CD4-positive, alpha-beta memory T cell (primary cell): Measurements from ENCODE around the gene FBXO44. TPM values are rescaled to one million over a fixed set of nuclear protein-coding genes. Genes with fewer than 3 reads are reported as not detected.
"Not testable (repeated sequence)": the region's sequence is repeated elsewhere in the genome, so short reads cannot be mapped to it uniquely, and the experiment has no call there.

Experiments used
- CTCF ChIA-PET: fragments of 350-600 bp; sonication (Branson Sonifier 250); formaldehyde crosslinking; loops from one replicate; lab custom pipeline; 2021; ENCODE audit warnings: inconsistent platforms; ENCODE audit not compliant: partially characterized antibody; lab: Charles Lee
- POLR2A ChIA-PET: fragments of 350-600 bp; sonication (Branson Sonifier 250); formaldehyde crosslinking; loops from one replicate; lab custom pipeline; 2021; ENCODE audit not compliant: partially characterized antibody; lab: Charles Lee
- DNase-seq, 5 donors: peaks; one replicate each; pipeline versions ENCODE4 v3.0.0 to v3.0.0-alpha.2; 2020 to 2022; ENCODE audit warnings: mixed read lengths in 1 of 5
- H3K27ac ChIP-seq: one replicate; pipeline ENCODE4 v1.7.0; 2013; ENCODE audit warnings: low read depth, low read length
- H3K27me3 ChIP-seq: 2 replicates; pipeline ENCODE4 v1.7.0; 2013; ENCODE audit warnings: mild to moderate bottlenecking, low read length, moderate library complexity; ENCODE audit not compliant: insufficient read depth
- H3K36me3 ChIP-seq: 2 replicates; pipeline ENCODE4 v1.7.0; 2013; ENCODE audit warnings: mild to moderate bottlenecking, low read length, moderate library complexity; ENCODE audit not compliant: insufficient read depth
- H3K4me1 ChIP-seq: 2 replicates; pipeline ENCODE4 v1.7.0; 2013; ENCODE audit warnings: mild to moderate bottlenecking, low read length, moderate library complexity; ENCODE audit not compliant: insufficient read depth
- H3K4me3 ChIP-seq, 2 donors: one replicate each; pipeline ENCODE4 v1.7.0; 2013; ENCODE audit warnings: low read length in 2 of 2, mild to moderate bottlenecking in 1 of 2
- H3K9me3 ChIP-seq, 2 donors: one replicate each; pipeline ENCODE4 v1.7.0; 2013; ENCODE audit warnings: low read length in 2 of 2, control low read depth in 1 of 2; ENCODE audit not compliant: control insufficient read depth in 1 of 2
- H3K27ac Mint-ChIP-seq, 7 donors: one replicate each; pipeline ENCODE4 v1.8.0; 2020 to 2021; ENCODE audit warnings: mixed read lengths in 7 of 7, mild to moderate bottlenecking in 6 of 7, inconsistent platforms in 3 of 7, moderate library complexity in 3 of 7
- H3K27me3 Mint-ChIP-seq, 2 donors: one replicate each; pipeline ENCODE4 v1.8.0; 2020 to 2021; ENCODE audit warnings: mixed read lengths in 2 of 2
- H3K36me3 Mint-ChIP-seq, 2 donors: one replicate each; pipeline ENCODE4 v1.8.0; 2020 to 2021; ENCODE audit warnings: mixed read lengths in 2 of 2, inconsistent platforms in 1 of 2, mild to moderate bottlenecking in 1 of 2
- H3K4me1 Mint-ChIP-seq, 4 donors: one replicate each; pipeline ENCODE4 v1.8.0; 2020 to 2021; ENCODE audit warnings: mixed read lengths in 4 of 4, mild to moderate bottlenecking in 1 of 4
- H3K4me3 Mint-ChIP-seq, 8 donors: one replicate each; pipeline ENCODE4 v1.8.0; 2020 to 2021; ENCODE audit warnings: mixed read lengths in 8 of 8, mild to moderate bottlenecking in 7 of 8, moderate library complexity in 6 of 8, inconsistent platforms in 3 of 8
- H3K9me3 Mint-ChIP-seq, 8 donors: one replicate each; pipeline ENCODE4 v1.8.0; 2020 to 2021; ENCODE audit warnings: mixed read lengths in 8 of 8, mild to moderate bottlenecking in 5 of 8, inconsistent platforms in 3 of 8, moderate library complexity in 1 of 8
- intact Hi-C: fragments of 100-400 bp; cut with micrococcal nuclease; formaldehyde crosslinking; loops from one replicate; pipeline ENCODE4 v1.15.1; 2023
- polyA plus RNA-seq, 2 donors: library from polyadenylated mRNA; unstranded; fragments of 300-500 nt; fragmentation: Illumina TruSeq; gene quantifications; one replicate each; pipeline ENCODE4 v1.2.3, GENCODE V29; 2021
- total RNA-seq, 2 experiments: library from RNA; stranded (reverse); gene quantifications; one replicate each; pipeline ENCODE4 v1.2.3, GENCODE V29; 2021

FBXO44 gene
- total and polyA plus RNA-seq, 4 experiments from 2014 or later: 10.0 to 56.9 (median 33.8) TPM

DNA sequence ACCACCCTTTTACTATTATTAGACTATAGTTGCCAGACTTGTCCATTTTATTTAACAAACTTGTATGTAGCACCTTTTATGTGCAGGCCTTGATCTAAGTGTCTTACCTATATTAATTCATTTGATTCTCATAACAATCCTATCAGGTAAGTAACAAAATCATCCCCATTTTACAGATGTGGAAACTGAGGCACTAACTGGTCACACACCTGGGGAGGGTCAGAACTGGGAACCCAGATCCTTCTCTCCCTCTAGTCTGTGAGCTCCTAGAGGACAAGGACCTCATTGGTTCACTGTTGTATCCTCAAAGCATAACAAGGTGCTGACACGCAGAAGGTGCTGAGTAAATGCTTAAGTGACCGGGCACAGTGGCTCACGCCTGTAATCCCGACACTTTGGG lies 15.3 kb upstream of the FBXO44 start:
- Histone ChIP-seq H3K36me3 (no peaks in the 10 kb centered on the region), H3K27me3 (peaks cover 4% of the 10 kb centered on the region), H3K4me1 (no peaks in the 10 kb centered on the region), H3K9me3 (no peaks in the 10 kb centered on the region), H3K4me3 (no peak overlapping the region), H3K27ac (no peak overlapping the region)
- intact Hi-C loops: no loop called here
- no peak for DNase-seq
- POLR2A ChIA-PET: no interaction called here
- Mint-ChIP-seq H3K36me3 (no peaks in the 10 kb centered on the region), H3K27me3 (peaks cover 2 to 12% of the 10 kb centered on the region in 2 donors), H3K4me3 (no peak overlapping the region), H3K4me1 (peaks cover 0 to 2% (median 0%) of the 10 kb centered on the region in 4 donors), H3K27ac (no peak overlapping the region), H3K9me3 (no peaks in the 10 kb centered on the region)
- CTCF ChIA-PET: interaction anchor here (1.1 to 13.2 kb wide), 3 partner anchors 11 to 601 kb away, joined by 4 to 187 read pairs (median 7); no protein-coding TSS in a partner anchor

DNA sequence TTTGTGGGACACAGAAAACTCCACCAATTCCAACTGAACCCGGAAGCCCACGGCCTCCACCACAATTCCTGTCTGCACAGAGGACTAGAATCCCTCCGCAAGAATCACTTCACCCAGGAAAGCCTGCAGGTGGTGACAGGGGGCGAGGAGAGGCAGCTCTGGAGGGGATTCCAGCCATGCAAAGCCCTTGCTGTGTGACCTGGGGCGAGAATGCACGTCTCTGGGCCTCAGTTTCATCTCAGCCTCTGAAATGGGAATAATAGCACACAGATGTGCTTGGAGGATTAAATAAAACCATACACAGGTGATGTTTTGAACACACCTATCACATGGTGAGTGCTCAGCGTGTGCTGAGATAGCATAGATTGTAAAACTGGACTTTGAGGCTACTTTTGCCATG lies 14.6 kb upstream of the FBXO44 start:
- Histone ChIP-seq H3K27me3 (peaks cover 4% of the 10 kb centered on the region), H3K9me3 (no peaks in the 10 kb centered on the region), H3K4me1 (no peaks in the 10 kb centered on the region), H3K36me3 (no peaks in the 10 kb centered on the region), H3K4me3 (no peak overlapping the region), H3K27ac (no peak overlapping the region)
- H3K4me1 Mint-ChIP-seq: peaks cover 0 to 2% (median 0%) of the 10 kb centered on the region in 4 donors
- intact Hi-C loops: loop anchor here (5.0 kb wide), 1 partner anchor 1208 kb away; the partner anchor contains the start of gene CENPS
- no peaks in the 10 kb centered on the region for H3K36me3 Mint-ChIP-seq
- ChIA-PET POLR2A (no interaction called here), CTCF (interaction anchor here (0.6 to 13.2 kb wide), 5 partner anchors 11 to 870 kb away, joined by 3 to 187 read pairs (median 7); no protein-coding TSS in a partner anchor)
- H3K27ac Mint-ChIP-seq: peak overlapping the region in 1 of 7 donors; percentile 48
- H3K4me3 Mint-ChIP-seq: no peak overlapping the region
- no peak for DNase-seq
- H3K9me3 Mint-ChIP-seq: no peaks in the 10 kb centered on the region
- H3K27me3 Mint-ChIP-seq: peaks cover 2 to 9% of the 10 kb centered on the region in 2 donors

DNA sequence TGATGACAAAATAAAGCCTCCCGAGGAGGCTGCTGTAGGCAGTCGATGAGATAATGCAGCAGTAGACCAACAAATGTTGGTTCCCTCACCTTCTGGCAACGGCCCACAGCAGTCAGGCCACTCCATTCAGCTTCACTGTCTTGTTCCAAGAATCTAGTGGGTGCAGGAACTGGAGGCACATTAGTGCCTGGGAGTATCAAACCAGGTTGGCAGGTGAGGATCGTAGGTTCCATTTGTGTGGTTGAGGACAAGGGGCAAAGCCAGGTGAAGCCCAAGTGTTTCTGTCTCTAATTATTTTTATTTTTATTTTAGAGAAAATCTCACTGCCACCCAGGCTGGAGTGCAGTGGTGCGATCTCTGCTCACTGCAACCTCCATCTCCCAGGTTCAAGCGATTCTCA lies 13.7 kb upstream of the FBXO44 start:
- no peak overlapping the region for H3K4me3 Mint-ChIP-seq
- H3K4me1 ChIP-seq: no peaks in the 10 kb centered on the region
- peaks cover 4% of the 10 kb centered on the region for H3K27me3 ChIP-seq
- no peak overlapping the region for H3K4me3 ChIP-seq
- H3K36me3 ChIP-seq: no peaks in the 10 kb centered on the region
- no peak overlapping the region for H3K27ac ChIP-seq
- H3K4me1 Mint-ChIP-seq: peaks cover 0 to 2% (median 0%) of the 10 kb centered on the region in 4 donors
- intact Hi-C loops: loop anchor here (5.0 kb wide), 1 partner anchor 1209 kb away; the partner anchor contains the start of gene CENPS
- H3K9me3 Mint-ChIP-seq: no peaks in the 10 kb centered on the region
- ChIA-PET CTCF (interaction anchor here (0.9 to 13.4 kb wide), 7 partner anchors 10 to 604 kb away, joined by 3 to 187 read pairs (median 7); no protein-coding TSS in a partner anchor), POLR2A (no interaction called here)
- no peak for DNase-seq
- H3K27me3 Mint-ChIP-seq: peaks cover under 1 to 7% of the 10 kb centered on the region in 2 donors
- H3K9me3 ChIP-seq: no peaks in the 10 kb centered on the region
- no peaks in the 10 kb centered on the region for H3K36me3 Mint-ChIP-seq
- H3K27ac Mint-ChIP-seq: no peak overlapping the region

DNA sequence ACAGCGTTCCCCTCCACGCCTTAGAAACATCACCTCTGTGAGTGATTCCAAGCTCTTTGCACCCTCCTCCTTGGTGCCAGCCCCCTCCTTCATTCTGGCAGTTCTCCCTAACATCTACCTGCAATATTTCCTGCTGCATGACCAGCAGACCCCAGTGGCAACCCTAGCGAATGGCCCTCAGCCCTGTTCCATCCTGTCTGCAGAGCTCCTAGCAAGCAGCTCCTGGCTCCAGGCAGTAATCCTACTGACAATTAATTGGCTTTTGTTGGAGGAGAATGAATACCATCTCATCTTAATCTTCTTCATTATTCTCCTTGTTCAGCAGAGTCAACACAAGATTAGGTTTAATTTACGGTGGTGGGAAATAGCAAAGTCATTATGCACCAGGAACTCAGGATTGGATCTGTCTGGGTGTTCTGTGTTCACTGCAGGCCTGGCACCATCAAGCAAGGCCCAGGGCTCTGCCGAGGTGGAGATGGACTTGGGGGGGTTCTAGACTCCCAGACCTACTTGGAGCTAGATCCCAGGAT lies 12.8 kb upstream of the FBXO44 start:
- H3K27ac ChIP-seq: no peak overlapping the region
- no peaks in the 10 kb centered on the region for H3K9me3 ChIP-seq
- intact Hi-C loops: loop anchor here (1.0 to 5.0 kb wide), 3 partner anchors 305 to 1210 kb away; partner anchors contain the start of gene CENPS
- ChIA-PET CTCF (interaction anchor here (0.6 to 13.4 kb wide), 11 partner anchors 9 to 604 kb away, joined by 3 to 187 read pairs (median 5); no protein-coding TSS in a partner anchor), POLR2A (interaction anchor here (1.2 to 3.0 kb wide), 2 partner anchors 78 to 604 kb away, joined by 3 to 17 read pairs; no protein-coding TSS in a partner anchor)
- Mint-ChIP-seq H3K9me3 (peaks cover 0 to 1% (median 0%) of the 10 kb centered on the region in 8 donors), H3K27ac (no peak overlapping the region), H3K27me3 (peaks cover 0 to 6% of the 10 kb centered on the region in 2 donors), H3K4me3 (no peak overlapping the region), H3K4me1 (peaks cover 0 to 2% (median 0%) of the 10 kb centered on the region in 4 donors), H3K36me3 (no peaks in the 10 kb centered on the region)
- H3K4me3 ChIP-seq: no peak overlapping the region
- no peaks in the 10 kb centered on the region for H3K36me3 ChIP-seq
- H3K27me3 ChIP-seq: no peaks in the 10 kb centered on the region
- no peak for DNase-seq
- H3K4me1 ChIP-seq: no peaks in the 10 kb centered on the region

DNA sequence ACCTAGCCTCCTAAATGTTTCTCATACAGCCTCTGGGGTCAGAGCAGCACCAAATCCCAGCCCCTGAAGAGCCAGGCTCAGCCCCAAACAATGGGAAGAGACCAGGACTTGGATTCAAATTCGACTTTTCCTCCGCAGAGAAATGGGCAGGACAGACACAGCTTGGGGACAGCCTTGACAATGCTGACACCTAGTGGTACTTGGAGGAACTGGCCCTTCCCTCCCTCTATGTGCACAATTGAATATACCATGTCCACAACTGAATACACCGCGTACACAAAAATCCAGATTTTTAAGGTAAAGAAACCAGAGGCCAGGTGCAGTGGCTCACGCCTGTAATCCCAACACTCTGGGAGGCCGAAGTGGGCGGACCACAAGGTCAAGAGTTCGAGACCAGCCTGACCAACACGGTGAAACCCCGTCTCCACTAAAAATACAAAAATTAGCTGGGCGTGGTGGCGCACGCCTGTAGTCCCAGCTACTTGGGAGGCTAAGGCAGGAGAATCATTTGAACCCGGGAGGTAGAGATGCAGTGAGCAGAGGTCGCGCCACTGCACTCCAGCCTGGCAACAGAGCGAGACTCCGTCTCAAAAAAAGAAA lies 12.2 kb upstream of the FBXO44 start:
- not testable (repeated sequence) for H3K27me3 Mint-ChIP-seq, H3K27ac ChIP-seq, H3K4me3 Mint-ChIP-seq, H3K4me1 Mint-ChIP-seq, H3K4me1 ChIP-seq, H3K9me3 ChIP-seq, H3K4me3 ChIP-seq, H3K9me3 Mint-ChIP-seq, H3K36me3 ChIP-seq, H3K27me3 ChIP-seq, H3K36me3 Mint-ChIP-seq
- DNase-seq: peak; percentile 62 to 73 (median 69)
- peak overlapping the region in 1 of 7 donors; percentile 57 for H3K27ac Mint-ChIP-seq
- intact Hi-C loops: loop anchor here (1.0 to 5.0 kb wide), 3 partner anchors 305 to 1210 kb away; partner anchors contain the start of gene CENPS
- ChIA-PET CTCF (interaction anchor here (0.6 to 13.4 kb wide), 11 partner anchors 11 to 605 kb away, joined by 3 to 187 read pairs (median 6); partner anchors contain the start of genes EXOSC10, FBXO2 and FBXO44), POLR2A (interaction anchor here (1.2 to 3.0 kb wide), 2 partner anchors 77 to 605 kb away, joined by 3 to 17 read pairs; no protein-coding TSS in a partner anchor)

DNA sequence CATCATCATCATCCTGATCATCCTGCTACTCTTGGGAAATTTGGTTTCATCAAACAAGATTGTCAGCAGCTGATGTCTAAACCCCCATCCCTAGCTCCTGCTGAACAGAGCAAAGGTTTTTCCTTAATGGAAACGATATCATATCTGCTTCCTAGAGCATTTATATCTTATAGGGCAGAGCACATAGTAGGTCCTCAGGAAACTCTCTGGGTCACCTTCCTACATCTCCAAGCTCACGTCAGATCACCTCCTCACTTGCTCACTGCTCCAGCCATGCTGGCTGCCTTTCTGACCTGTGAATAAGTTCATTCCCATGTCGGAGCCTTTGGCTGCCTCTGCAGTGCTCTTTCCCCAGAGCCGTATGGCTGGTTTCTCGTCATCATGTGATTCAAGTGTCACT lies 10.9 kb upstream of the FBXO44 start:
- POLR2A ChIA-PET: interaction anchor here (0.7 to 3.0 kb wide), 3 partner anchors 12 to 76 kb away, joined by 3 to 17 read pairs (median 3); no protein-coding TSS in a partner anchor
- H3K27me3 ChIP-seq: no peaks in the 10 kb centered on the region

More for the DNA sequence above, 10.9 kb upstream of the FBXO44 start:
- peaks cover 0 to 1% (median 0%) of the 10 kb centered on the region in 8 donors for H3K9me3 Mint-ChIP-seq
- DNase-seq: no peak
- H3K27ac ChIP-seq: no peak overlapping the region
- no peak overlapping the region for H3K27ac Mint-ChIP-seq
- no peaks in the 10 kb centered on the region for H3K4me1 ChIP-seq
- H3K4me3 ChIP-seq: no peak overlapping the region
- CTCF ChIA-PET: interaction anchor here (0.7 to 13.4 kb wide), 25 partner anchors 9 to 1104 kb away, joined by 3 to 187 read pairs (median 4); partner anchors contain the start of genes AGTRAP, EXOSC10, FBXO2 and FBXO44
- H3K4me3 Mint-ChIP-seq: no peak overlapping the region
- H3K36me3 Mint-ChIP-seq: no peaks in the 10 kb centered on the region
- H3K9me3 ChIP-seq: no peaks in the 10 kb centered on the region
- peaks cover 0 to 4% of the 10 kb centered on the region in 2 donors for H3K27me3 Mint-ChIP-seq
- H3K36me3 ChIP-seq: no peaks in the 10 kb centered on the region
- intact Hi-C loops: loop anchor here (5.0 kb wide), 1 partner anchor 1211 kb away; the partner anchor contains the start of gene CENPS
- H3K4me1 Mint-ChIP-seq: peaks cover 0 to 5% (median 1%) of the 10 kb centered on the region in 4 donors
